IMR-90 (cell line): ENCODE measurements around the gene SIPA1L3. TPM values are rescaled to one million over a fixed set of nuclear protein-coding genes. Genes with fewer than 3 reads are reported as not detected.

Source experiments
- ATAC-seq: fragments of 200-7000 bp; cut with Tn5 transposase; 2 replicates; pipeline ENCODE4 v1.9.1; 2020; ENCODE audit warnings: low read depth, mild to moderate bottlenecking, moderate library complexity
- BruUV-seq: library from RNA; stranded (reverse); fragments of 400-500 nt; replicated peaks from 2 replicates; lab custom pipeline; 2021; lab: Mats Ljungman, UMichigan
- CTCF ChIA-PET: fragments of 300-600 bp; formaldehyde crosslinking; extraction: SDS; loops from one replicate; lab custom pipeline; 2021; ENCODE audit warnings: antibody characterized with exemption; lab: Yijun Ruan, JAX
- POLR2A ChIA-PET: fragments of 300-600 bp; sonication (Branson Sonifier 250); formaldehyde crosslinking; loops from one replicate; lab custom pipeline; 2022; ENCODE audit warnings: antibody characterized with exemption; ENCODE audit not compliant: unreplicated experiment; lab: Charles Lee
- DNase-seq: peaks from one replicate; pipeline ENCODE4 v3.0.0; 2013
- H2AFZ ChIP-seq: replicated peaks from 2 replicates; pipeline ENCODE3; 2013; ENCODE audit warnings: low read length, mild to moderate bottlenecking; ENCODE audit not compliant: poor library complexity
- H2AK5ac ChIP-seq: 2 replicates; pipeline ENCODE4 v1.6.1; 2013; ENCODE audit warnings: low read depth, low read length, inconsistent platforms
- H2AK9ac ChIP-seq: replicated peaks from 2 replicates; pipeline ENCODE3; 2013; ENCODE audit warnings: mild to moderate bottlenecking, low read depth, low read length, moderate library complexity; ENCODE audit not compliant: poor library complexity
- H2BK120ac ChIP-seq: 2 replicates; pipeline ENCODE4 v1.6.1; 2013; ENCODE audit warnings: low read depth, low read length, inconsistent platforms
- H2BK15ac ChIP-seq: 3 replicates; pipeline ENCODE4 v1.6.1; 2013; ENCODE audit warnings: low read depth, low read length, inconsistent platforms
- H2BK20ac ChIP-seq: 2 replicates; pipeline ENCODE4 v1.6.1; 2013; ENCODE audit warnings: low read depth, mild to moderate bottlenecking, inconsistent platforms, low read length, moderate library complexity
- H2BK5ac ChIP-seq: 2 replicates; pipeline ENCODE4 v1.6.1; 2013; ENCODE audit warnings: mild to moderate bottlenecking, low read depth, low read length, inconsistent platforms; ENCODE audit not compliant: poor library complexity, severe bottlenecking
- H3K14ac ChIP-seq: replicated peaks from 2 replicates; pipeline ENCODE4 v1.6.1; 2013; ENCODE audit warnings: low read depth, low read length, inconsistent platforms
- H3K18ac ChIP-seq: 2 replicates; pipeline ENCODE4 v1.6.1; 2013; ENCODE audit warnings: low read depth, low read length, control low read depth
- H3K23ac ChIP-seq: 2 replicates; pipeline ENCODE4 v1.6.1; 2013; ENCODE audit warnings: low read depth, low read length, inconsistent platforms
- H3K27ac ChIP-seq: 2 replicates; pipeline ENCODE4 v1.5.1; 2013; ENCODE audit warnings: mild to moderate bottlenecking, control low read depth, low read length; ENCODE audit not compliant: insufficient read depth
- H3K27me3 ChIP-seq: 2 replicates; pipeline ENCODE4 v1.6.1; 2013; ENCODE audit warnings: low read length; ENCODE audit not compliant: control insufficient read depth, insufficient read depth
- H3K36me3 ChIP-seq: 2 replicates; pipeline ENCODE4 v1.6.1; 2013; ENCODE audit warnings: low read length, mixed read lengths; ENCODE audit not compliant: control insufficient read depth, insufficient read depth
- H3K4ac ChIP-seq: 2 replicates; pipeline ENCODE4 v1.6.1; 2013; ENCODE audit warnings: low read depth, low read length, inconsistent platforms
- H3K4me1 ChIP-seq: 2 replicates; pipeline ENCODE4 v1.6.1; 2013; ENCODE audit warnings: low read length, mixed read lengths; ENCODE audit not compliant: control insufficient read depth, insufficient read depth
- H3K4me2 ChIP-seq: 2 replicates; pipeline ENCODE4 v1.6.1; 2013; ENCODE audit warnings: low read depth, mild to moderate bottlenecking, control low read depth, low read length, moderate library complexity
- H3K4me3 ChIP-seq: 2 replicates; pipeline ENCODE4 v1.5.1; 2013; ENCODE audit warnings: low read depth, mild to moderate bottlenecking, control low read depth, low read length, moderate library complexity; ENCODE audit not compliant: insufficient read depth
- H3K56ac ChIP-seq: 2 replicates; pipeline ENCODE4 v1.6.1; 2013; ENCODE audit warnings: low read length, inconsistent platforms; ENCODE audit not compliant: insufficient read depth; ENCODE audit errors: extremely low read depth
- H3K79me1 ChIP-seq, 2 experiments: 2 replicates each; pipeline ENCODE4 v1.6.1; 2013; ENCODE audit warnings: low read length in 2 of 2, inconsistent platforms in 1 of 2, low read depth in 1 of 2
- H3K9ac ChIP-seq: 2 replicates; pipeline ENCODE4 v1.6.1; 2013; ENCODE audit warnings: low read depth, low read length, control low read depth
- H3K9me1 ChIP-seq: 2 replicates; pipeline ENCODE4 v1.6.1; 2013; ENCODE audit warnings: low read length, inconsistent platforms; ENCODE audit not compliant: insufficient read depth
- H3K9me3 ChIP-seq: 2 replicates; pipeline ENCODE4 v1.6.1; 2013; ENCODE audit warnings: low read length; ENCODE audit not compliant: control insufficient read depth, insufficient read depth
- H4K20me1 ChIP-seq: 2 replicates; pipeline ENCODE4 v1.6.1; 2013; ENCODE audit warnings: low read length, inconsistent platforms; ENCODE audit not compliant: insufficient read depth
- H4K5ac ChIP-seq: 2 replicates; pipeline ENCODE4 v1.6.1; 2013; ENCODE audit warnings: mild to moderate bottlenecking, low read depth, low read length, control low read depth
- H4K8ac ChIP-seq, 2 experiments: 2 replicates each; pipeline ENCODE4 v1.6.1; 2013; ENCODE audit warnings: low read depth in 2 of 2, low read length in 2 of 2, control low read depth in 1 of 2, inconsistent platforms in 1 of 2
- H4K91ac ChIP-seq: 2 replicates; pipeline ENCODE4 v1.6.1; 2013; ENCODE audit warnings: low read depth, low read length, inconsistent platforms; ENCODE audit not compliant: insufficient read depth
- BHLHE40 ChIP-seq: fragments of 150-350 bp; IDR thresholded peaks from 2 replicates; pipeline ENCODE4 v1.6.1; 2016; ENCODE audit warnings: mild to moderate bottlenecking, low read depth, low read length
- CEBPB ChIP-seq: IDR thresholded peaks from 2 replicates; pipeline ENCODE4 v1.6.1; 2012; ENCODE audit warnings: low read depth, low read length, improper control_type of control experiment
- CHD1 ChIP-seq: IDR thresholded peaks from 2 replicates; pipeline ENCODE4 v1.6.1; 2012; ENCODE audit warnings: low read depth, low read length, improper control_type of control experiment
- CTCF ChIP-seq: conservative IDR thresholded peaks from 2 replicates; pipeline ENCODE4 v1.5.1; 2012; ENCODE audit warnings: mild to moderate bottlenecking, low read depth, low read length, improper control_type of control experiment
- ELK1 ChIP-seq: fragments of 150-350 bp; IDR thresholded peaks from 2 replicates; pipeline ENCODE4 v1.6.1; 2016; ENCODE audit warnings: low read depth, mild to moderate bottlenecking, low read length, moderate library complexity, borderline replicate concordance
- FOS ChIP-seq: fragments of 150-350 bp; IDR thresholded peaks from 2 replicates; pipeline ENCODE4 v1.6.1; 2016; ENCODE audit warnings: low read depth, low read length
- MAFK ChIP-seq: IDR thresholded peaks from 2 replicates; pipeline ENCODE4 v1.6.1; 2012; ENCODE audit warnings: low read depth, low read length, improper control_type of control experiment
- MAZ ChIP-seq: IDR thresholded peaks from 2 replicates; pipeline ENCODE4 v1.6.1; 2012; ENCODE audit warnings: low read depth, mild to moderate bottlenecking, low read length, improper control_type of control experiment, moderate library complexity, borderline replicate concordance
- MXI1 ChIP-seq: IDR thresholded peaks from 2 replicates; pipeline ENCODE4 v1.6.1; 2012; ENCODE audit warnings: low read depth, mild to moderate bottlenecking, low read length, moderate library complexity, borderline replicate concordance
- POLR2A ChIP-seq: IDR thresholded peaks from 2 replicates; pipeline ENCODE4 v1.6.1; 2012; ENCODE audit warnings: mild to moderate bottlenecking, low read depth, low read length
- RAD21 ChIP-seq: IDR thresholded peaks from 2 replicates; pipeline ENCODE4 v1.6.1; 2012; ENCODE audit warnings: low read length, improper control_type of control experiment
- RCOR1 ChIP-seq: IDR thresholded peaks from 2 replicates; pipeline ENCODE4 v1.6.1; 2012; ENCODE audit warnings: mild to moderate bottlenecking, low read length, improper control_type of control experiment; ENCODE audit not compliant: insufficient replicate concordance
- RFX5 ChIP-seq: IDR thresholded peaks from 2 replicates; pipeline ENCODE4 v1.8.0; 2012; ENCODE audit warnings: low read depth, mild to moderate bottlenecking, low read length, moderate library complexity
- SMC3 ChIP-seq: fragments of 150-350 bp; IDR thresholded peaks from 2 replicates; pipeline ENCODE4 v1.6.1; 2016; ENCODE audit warnings: low read depth, mild to moderate bottlenecking, antibody characterized with exemption, low read length, moderate library complexity
- WGBS, 2 experiments: methylation state at CpG; one replicate each; pipeline versions ENCODE4 v1.1.5 to v1.1.7; 2013; ENCODE audit warnings: missing lambda C conversion rate in 2 of 2; ENCODE audit not compliant: insufficient read length in 1 of 2; ENCODE audit errors: extremely low coverage in 2 of 2; 5-methylcytosine and 5-hydroxymethylcytosine counted together
- dilution Hi-C: fragments of 300-500 bp; cut with HindIII; formaldehyde crosslinking; loops from one replicate; pipeline ENCODE4 v1.14.3; 2018; ENCODE audit warnings: low sequenced_read_pairs; ENCODE audit not compliant: unreplicated experiment
- in situ Hi-C: fragments of 300-500 bp; cut with MboI; formaldehyde crosslinking; loops from 3 replicates; pipeline ENCODE4 v1.14.3; 2019; ENCODE audit warnings: low sequenced_read_pairs, inconsistent platforms, mixed read lengths
- intact Hi-C: fragments of 100-400 bp; cut with micrococcal nuclease; formaldehyde crosslinking; loops from 2 replicates; pipeline ENCODE4 v1.10.0; 2022
- polyA plus RNA-seq, 3 experiments: library from polyadenylated mRNA; depleted of rRNA; stranded (reverse); fragments of >200 nt; gene quantifications; 2 replicates each; pipeline ENCODE4 v1.2.3, GENCODE V29; 2012; ENCODE audit warnings: low replicate concordance in 1 of 3
- total RNA-seq: library from RNA; depleted of rRNA; stranded (reverse); fragments of >200 nt; gene quantifications from 2 replicates; pipeline ENCODE4 v1.2.3, GENCODE V29; 2012

Gene SIPA1L3
- total and polyA plus RNA-seq, 2 of the 4 experiments (the other 2 are of a cell fraction), result 4.1 to 9.4 TPM

- no peak for TF ChIP-seq CHD1
Measured at GRCh38 chr19:38030686-38031422, 123.8 kb downstream of the SIPA1L3 start (continued).

- Histone ChIP-seq H3K4ac (peak overlapping the region; percentile 73; the same call in 1 of the 2 replicates), H3K9me3 (peaks cover 2% of the 10 kb centered on the region; the same call in 1 of the 2 replicates), H3K4me2 (no peak overlapping the region), H3K27ac (no peak overlapping the region), H4K8ac (peak overlapping the region in 1 of 2 experiments; percentile 22; a peak in 1 of 4 replicates), H4K91ac (no peak overlapping the region), H4K20me1 (peaks cover 14% of the 10 kb centered on the region), H4K5ac (no peak overlapping the region), H2AFZ (no peak overlapping the region), H3K9me1 (peaks cover 28% of the 10 kb centered on the region), H2BK20ac (peak overlapping the region; percentile 29; the same call in 1 of the 2 replicates), H3K56ac (no peak overlapping the region), H2AK5ac (no peak overlapping the region; the same call in 1 of the 2 replicates), H2BK120ac (peak overlapping the region; percentile 9; the same call in 1 of the 2 replicates), H3K4me3 (no peak overlapping the region), H3K36me3 (peaks cover 5% of the 10 kb centered on the region), H3K23ac (no peak overlapping the region; the same call in 1 of the 2 replicates), H3K9ac (no peak overlapping the region), H2BK15ac (no peak overlapping the region), H3K4me1 (peaks cover 29% of the 10 kb centered on the region), H2BK5ac (peak overlapping the region; percentile 86), H2AK9ac (no peak overlapping the region), H3K14ac (peak overlapping the region; percentile 63; the same call in 1 of the 2 replicates), H3K18ac (peak overlapping the region; percentile 43; the same call in 1 of the 2 replicates), H3K27me3 (no peaks in the 10 kb centered on the region), H3K79me1 (peaks cover 40 to 94% of the 10 kb centered on the region in 2 experiments)
- WGBS, 2 experiments, result 100% methylated on average over 1 of the region's 2 CpGs; no CpG with 5 or more reads in 1 of the 2 experiments
- POLR2A ChIA-PET, result no interaction called here
- intact Hi-C loops, result no loop called here
- DNase-seq (peak; percentile 87), ATAC-seq (no peak)
- BruUV-seq, result no TSS peak
- dilution Hi-C loops, result no loop called here
- in situ Hi-C loops, result no loop called here
- CTCF ChIA-PET, result no interaction called here
- TF ChIP-seq SMC3 (no peak), ELK1 (no peak), CTCF (no peak), BHLHE40 (no peak), RCOR1 (no peak), MAFK (no peak), RFX5 (no peak), CEBPB (no peak), MAZ (no peak), RAD21 (no peak), MXI1 (no peak), POLR2A (no peak), FOS (no peak), CHD1 (no peak)
Measured at GRCh38 chr19:38031423-38031770, 124.4 kb downstream of the SIPA1L3 start.
